RPMI8226 (cell line): ENCODE results near the gene SLITRK6.
A peak's percentile ranks its signal among the peaks of the same experiment; 100 is the strongest.
"Not testable (repeated sequence)": the region's sequence is repeated elsewhere in the genome, so short reads cannot be mapped to it uniquely, and the experiment has no call there.

Source experiments
- DNase-seq: peaks from one replicate; pipeline ENCODE4 v3.0.0-alpha.2; 2015

SLITRK6 gene, protein sequence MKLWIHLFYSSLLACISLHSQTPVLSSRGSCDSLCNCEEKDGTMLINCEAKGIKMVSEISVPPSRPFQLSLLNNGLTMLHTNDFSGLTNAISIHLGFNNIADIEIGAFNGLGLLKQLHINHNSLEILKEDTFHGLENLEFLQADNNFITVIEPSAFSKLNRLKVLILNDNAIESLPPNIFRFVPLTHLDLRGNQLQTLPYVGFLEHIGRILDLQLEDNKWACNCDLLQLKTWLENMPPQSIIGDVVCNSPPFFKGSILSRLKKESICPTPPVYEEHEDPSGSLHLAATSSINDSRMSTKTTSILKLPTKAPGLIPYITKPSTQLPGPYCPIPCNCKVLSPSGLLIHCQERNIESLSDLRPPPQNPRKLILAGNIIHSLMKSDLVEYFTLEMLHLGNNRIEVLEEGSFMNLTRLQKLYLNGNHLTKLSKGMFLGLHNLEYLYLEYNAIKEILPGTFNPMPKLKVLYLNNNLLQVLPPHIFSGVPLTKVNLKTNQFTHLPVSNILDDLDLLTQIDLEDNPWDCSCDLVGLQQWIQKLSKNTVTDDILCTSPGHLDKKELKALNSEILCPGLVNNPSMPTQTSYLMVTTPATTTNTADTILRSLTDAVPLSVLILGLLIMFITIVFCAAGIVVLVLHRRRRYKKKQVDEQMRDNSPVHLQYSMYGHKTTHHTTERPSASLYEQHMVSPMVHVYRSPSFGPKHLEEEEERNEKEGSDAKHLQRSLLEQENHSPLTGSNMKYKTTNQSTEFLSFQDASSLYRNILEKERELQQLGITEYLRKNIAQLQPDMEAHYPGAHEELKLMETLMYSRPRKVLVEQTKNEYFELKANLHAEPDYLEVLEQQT

DNA sequence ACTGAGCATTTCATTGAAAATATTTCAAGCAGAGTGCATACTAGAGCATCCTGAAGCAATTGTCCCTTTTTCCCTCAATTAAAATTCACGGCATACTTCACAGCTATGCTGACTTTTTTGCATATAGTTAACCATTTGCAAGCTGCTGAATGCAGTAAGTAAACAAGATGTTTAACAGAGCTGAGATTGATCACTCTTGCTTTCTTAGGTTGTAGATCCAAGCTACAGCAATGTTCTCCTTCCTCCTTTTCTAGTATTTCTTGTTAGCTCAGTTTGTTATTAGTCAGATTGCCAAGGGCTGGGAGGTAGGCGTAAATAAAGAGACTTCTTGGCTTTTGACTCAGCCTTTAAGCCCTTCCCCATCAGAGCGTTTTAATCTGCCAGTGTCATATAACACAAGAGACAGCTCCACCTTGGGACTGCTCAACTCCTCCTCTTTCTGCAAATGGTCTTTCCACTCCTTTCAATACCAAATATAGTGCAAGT, at the start of gene SLITRK6:
Gene SLITRK6 (minus strand): TSS at position 323 of the 486 bp plus-strand sequence. CDS start 2,911 bp downstream, outside the sequence.
- DNase-seq: no peak

DNA sequence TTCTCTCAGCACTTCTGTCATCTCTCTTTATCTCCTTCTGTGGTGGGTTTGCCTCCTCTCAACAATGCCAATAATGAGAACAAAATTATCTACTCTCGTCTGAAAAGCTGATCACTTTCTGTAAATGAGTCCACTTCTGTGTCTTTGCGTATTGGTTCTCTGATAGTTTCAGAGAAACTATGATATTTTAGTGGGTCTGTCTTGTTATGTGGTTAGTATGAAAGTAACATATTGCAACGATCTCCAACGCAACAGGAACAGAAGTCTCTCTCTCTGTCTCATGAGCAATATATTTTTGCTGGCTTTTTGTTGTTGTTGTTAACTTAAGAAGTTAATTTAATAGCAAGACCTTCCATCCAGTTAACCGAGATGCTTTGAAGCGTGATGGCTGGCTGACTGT, 47.8 kb upstream of the SLITRK6 start:
- no peak for DNase-seq

DNA sequence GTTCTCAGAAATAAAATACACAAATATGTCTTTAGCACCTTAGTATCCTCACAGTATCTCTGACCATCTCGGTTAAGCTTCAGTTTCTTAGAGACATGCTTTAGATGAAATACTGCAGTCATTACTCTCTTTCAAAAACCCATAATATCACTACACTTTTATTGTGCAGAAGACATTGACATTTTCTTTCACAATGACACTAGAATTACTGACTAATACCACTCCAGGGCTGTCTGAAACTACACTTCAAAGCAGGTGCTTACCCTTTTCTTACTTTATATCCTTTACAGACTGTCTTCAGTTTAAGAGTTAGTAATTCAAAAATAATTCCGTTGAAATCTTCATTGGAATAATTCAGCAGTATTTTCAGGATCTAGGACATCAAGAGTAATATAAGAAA, 42.2 kb upstream of the SLITRK6 start:
- no peak for DNase-seq

DNA sequence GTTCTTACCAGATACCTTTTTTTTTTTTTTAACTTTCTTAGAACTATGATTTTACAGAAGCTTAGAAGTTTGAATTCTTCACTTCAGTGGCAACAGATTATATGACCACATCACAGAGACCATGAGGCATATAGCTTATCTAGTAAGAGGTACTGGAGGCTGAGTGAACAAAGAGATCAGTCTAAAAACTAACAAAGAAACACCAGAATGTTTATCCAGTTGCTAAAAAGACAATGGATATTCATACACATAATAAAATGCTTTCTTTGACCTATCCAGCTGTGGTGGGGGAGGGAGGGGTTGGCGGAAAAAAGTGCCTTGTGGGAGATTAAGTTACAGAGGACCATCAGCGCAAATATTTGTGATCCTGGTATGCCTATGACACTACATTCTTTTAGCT, 34.7 kb upstream of the SLITRK6 start:
- DNase-seq: no peak

DNA sequence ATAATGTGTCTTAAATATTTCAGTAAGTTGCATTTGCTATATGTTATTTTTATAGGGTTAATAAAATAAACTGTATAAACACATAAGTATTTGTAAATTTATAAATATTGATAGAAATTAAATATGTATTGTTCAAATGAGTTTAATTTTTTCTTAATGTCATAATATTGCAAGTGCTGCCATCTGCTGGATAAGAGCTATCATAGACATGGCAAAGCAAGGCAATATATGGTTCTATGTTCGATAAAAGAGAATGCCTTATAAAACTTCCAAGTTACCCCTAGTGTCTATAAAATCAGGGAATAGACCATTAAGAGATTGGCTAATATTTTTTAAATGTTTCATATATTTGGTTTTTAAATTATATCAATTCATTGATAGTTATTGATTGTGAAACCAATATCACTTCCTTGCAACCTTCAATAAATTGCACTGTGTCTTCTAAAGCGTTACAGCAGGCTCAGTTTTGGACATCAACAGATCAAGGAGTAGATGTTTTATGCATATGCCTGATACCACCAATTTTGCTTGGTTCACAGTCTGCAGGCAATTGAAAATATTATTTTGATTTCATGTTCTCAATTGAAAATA, 29.0 kb upstream of the SLITRK6 start:
- DNase-seq: peak; percentile 14

DNA sequence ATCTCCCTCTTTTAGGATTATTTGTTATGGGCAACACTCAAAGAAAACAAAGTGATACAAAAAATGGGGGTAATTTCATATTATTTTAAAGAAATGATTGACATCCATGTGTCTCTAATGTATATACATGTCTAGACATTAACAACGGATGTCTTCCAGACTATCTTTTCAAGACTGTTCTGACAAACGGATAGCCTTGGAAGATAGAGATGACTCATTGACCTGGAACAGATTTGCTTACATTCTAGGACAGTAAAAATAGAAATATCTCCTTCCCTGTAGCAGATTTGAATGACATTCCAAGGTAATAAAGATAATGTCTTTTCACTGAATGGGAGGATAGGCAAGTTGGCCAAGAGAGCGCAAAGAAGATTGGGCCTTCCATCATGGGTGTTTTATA, 26.2 kb upstream of the SLITRK6 start:
- DNase-seq: no peak

DNA sequence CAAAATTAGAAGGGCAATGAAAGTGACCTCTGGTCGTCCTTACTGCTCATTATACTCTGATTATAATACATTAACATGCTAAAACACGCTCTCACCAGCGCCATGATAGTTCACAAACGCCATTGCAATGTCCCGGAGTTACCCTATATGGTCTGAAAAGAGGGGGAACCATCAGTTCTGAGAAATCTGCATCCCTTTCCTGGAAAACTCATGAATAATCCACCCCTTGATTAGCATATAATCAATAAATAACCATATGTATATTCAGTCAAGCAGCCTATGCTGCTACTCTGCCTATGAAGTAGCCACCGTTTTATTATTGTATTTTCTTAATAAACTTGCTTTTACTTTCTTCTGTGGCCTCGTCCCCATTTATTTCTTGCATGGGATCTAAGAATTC, 24.6 kb upstream of the SLITRK6 start:
- no peak for DNase-seq

DNA sequence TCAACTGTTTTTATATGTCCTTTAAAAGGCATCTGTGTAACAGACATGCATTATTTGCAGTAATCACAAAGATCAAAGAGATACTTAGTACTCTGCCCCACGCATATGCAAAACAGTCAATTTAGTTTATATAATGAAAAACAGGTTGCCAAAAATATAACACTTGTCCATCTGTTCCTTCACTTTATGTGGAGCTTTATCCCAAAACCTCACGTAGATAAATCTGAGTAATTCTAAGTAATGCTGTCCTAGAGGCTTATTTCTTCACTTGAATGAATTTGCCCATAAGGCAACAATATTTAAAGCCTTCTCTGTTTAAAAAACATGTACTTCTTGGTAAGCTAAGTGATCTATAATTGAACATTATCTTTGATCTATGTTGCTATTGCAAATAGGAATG, 20.3 kb upstream of the SLITRK6 start:
- DNase-seq: no peak

DNA sequence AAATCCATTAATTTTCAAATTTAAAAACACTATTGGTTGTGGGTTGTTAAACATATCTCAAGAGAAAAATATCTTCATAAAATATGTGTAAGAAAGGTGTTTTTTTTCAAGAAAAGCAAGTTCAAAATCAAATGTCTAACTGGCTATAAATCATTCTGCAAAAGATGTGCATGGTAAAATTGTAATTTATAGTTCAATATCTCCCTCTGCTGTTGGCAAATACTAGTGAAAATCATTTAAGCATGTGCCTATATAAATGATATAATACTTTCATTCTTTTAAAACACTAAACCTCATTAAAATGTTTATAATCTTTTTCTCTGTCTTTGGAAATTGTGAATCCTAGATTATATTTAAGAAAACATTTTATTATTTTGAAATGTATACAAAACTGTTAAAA, 17.2 kb upstream of the SLITRK6 start:
- no peak for DNase-seq

DNA sequence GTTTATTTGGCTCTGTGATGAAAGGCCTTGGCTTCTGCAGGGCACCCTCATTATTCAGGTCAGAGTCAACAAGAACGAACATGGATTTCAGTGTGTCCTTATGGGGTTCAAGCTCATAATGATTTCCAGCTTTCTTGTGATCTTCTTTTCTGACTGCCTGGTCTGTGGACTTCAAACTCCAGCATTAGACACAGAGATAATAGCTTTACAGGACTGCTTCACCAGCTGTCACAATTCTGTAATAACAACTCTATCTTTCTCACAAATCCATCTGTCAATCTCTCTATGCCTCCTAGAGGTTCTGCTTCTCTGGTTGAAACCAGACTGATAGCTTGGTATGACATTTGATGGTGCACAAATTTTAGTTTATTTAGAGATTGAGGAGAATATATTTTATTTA, 13.1 kb upstream of the SLITRK6 start:
- no peak for DNase-seq

DNA sequence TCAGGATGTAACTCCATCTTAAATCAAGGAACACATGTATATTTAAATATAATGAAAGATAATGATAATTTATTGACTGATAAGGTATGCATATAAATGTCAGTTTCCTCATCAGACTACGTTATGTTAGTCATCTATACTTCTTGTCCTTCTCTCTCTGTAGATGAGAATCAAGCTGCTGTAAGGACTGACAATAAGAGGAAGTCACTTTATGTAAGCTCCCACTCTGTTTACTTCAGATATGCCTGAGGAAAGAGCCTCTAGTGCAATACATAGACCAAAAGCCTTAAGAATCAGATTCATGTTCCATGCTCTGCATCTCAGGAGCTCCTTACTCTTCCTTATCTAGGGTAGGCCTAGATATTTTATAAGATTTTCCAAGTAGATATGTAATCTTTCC, 9.6 kb upstream of the SLITRK6 start:
- DNase-seq: no peak

DNA sequence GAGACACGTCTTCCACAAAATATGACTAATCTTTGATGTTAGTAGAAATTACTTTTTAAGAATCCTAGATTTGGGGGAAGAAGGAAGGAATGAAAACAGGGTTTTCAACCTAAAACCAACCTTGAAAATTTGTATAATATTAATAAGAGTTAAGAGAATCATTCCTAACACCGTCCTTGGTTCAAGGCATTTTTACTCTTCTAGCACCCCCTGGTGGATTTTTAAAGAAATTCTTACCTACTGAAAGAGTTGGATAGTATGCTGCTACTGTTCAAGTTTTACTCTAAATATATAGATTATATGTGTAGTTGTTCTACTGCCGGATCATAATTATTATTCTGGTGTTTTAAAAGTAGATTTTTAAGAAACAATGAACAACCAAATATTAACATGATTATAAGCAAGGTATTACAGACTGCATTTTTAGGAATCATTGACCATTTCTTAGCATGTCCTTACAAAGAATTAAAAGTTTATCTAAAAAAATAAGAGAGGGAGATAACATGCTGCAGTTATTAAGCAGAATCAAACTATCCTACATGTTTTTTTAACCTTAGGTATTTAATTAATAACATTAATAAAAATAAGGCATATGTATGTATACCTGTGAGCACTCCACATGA, 7.4 kb upstream of the SLITRK6 start:
- peak; percentile 27 for DNase-seq

DNA sequence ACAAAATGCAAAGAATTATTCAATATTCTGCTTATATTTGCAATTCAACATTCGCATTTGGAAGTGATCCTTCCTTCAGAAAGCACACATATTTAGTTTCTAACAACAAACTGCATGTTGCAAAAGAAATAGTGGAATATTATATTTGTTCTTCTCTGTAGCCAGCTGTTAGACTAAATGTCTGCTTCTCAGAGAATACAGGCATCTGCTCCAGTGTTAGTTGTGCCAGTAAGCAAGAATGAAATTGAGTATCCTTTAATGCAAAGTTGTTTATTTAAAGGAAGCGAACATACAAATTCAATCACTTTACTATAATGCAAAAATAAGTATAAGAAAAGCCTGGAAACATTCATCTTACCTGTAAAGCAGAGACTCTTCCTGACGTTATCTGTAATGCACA, 663 bp downstream of the SLITRK6 start:
- no peak for DNase-seq

DNA sequence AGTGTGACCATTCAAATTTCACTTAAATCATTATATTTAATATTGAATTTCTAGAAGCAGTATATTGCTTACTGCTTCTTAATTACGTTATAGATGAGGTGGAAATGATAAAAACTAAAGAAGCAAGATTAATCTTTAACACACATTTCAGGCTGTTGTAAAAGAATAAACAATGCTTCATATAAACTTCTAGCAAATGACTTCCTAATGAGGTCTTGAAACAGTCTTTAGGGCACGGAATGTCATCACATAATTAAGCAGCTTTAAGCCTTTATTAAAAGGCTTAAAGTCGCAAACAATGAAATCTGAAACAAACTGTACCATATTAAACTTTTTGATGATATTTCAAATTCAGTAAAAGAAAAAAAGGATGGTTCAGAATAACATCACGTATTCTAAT, 1.9 kb downstream of the SLITRK6 start:
- no peak for DNase-seq

DNA sequence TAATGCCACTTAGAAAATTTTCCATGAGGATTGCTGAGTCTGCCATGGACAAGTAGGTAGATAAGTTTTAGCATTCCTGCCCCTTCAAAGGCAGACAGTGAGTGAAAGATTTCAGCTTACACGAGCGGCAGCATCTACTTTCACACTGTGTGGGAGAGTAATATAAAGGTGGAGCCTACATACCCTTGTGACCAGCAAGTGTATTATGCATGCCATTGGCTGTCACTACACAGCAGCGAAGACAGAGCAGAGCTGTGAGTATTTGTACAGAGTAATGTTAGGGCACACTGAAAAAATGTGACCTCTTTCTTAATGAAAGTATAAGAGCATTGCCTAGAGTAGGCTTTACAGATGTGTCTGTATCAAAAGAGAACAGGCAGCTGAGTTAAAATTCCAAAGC, 14.0 kb downstream of the SLITRK6 start:
- DNase-seq: no peak

DNA sequence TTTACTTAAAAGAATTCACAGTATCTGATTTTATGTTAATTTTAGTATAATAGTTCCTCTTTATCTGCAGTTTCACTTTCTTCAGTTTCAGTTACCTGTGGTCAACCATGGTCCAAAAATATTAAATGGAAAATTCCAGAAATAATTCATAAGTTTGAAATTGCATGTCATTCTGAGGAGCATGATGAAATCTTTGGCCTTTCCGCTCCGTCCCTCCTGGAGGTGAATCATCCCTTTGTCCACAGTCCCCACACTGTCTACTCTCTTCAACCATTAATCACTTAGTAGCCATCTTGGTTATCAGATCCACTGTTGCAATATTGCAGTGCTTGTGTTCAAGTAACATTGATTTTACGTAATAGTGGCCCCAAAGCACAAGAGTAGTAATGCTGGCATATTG, 26.9 kb downstream of the SLITRK6 start:
- no peak for DNase-seq

DNA sequence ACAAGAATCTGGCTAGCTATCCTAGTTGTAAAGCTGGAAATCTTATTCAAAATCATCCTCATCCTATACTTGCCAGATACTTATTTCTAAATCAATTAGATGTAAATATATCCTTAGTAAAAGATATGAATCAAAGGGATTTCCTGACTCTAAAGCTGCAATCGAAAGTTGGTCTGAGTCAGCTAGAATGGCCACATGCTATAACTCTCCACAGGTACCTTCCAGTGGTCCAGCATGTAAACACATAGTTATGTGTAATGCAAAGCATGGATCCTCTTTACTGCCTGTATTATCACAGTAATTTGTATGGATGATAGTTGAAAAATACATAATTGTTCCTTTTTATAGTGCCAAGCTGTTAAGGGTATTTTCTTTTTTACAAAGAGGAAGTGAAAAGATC, 27.4 kb downstream of the SLITRK6 start:
- no peak for DNase-seq

DNA sequence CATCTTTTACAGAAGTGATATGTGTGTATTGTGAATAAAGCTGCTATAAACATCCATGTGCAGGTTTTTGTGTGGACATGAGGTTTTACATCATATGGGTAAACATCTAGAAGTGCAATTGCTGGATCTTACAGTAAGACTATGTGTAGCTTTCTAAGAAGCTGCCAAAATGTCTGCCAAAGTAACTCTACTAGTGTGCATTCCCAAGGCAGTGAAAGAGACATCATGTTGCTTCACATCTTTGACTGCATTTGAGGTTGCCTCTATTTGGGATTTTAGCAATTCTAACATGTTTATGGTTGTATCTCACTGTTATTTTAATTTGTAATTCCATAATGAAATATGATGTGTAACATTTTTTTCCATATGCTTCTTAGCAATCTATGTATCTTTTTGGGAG, 30.3 kb downstream of the SLITRK6 start:
- no peak for DNase-seq

DNA sequence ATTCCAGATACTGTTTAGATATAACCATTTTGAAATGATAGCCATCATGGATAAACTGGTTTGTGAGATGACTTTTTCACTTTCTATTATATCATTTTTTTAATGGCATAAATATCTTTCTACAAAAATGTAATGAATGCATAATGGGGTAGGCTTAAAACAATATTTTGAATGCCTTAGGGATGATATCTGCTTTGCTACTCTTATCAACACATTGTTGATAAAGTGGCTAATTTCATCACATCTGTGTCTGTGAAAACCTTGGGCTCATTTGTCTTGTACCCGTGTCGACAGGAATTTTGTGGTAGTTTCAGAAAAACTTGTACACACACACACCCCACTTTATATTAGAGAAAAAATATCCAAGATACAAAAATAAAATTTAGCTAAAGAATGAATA, 44.1 kb downstream of the SLITRK6 start:
- no peak for DNase-seq

DNA sequence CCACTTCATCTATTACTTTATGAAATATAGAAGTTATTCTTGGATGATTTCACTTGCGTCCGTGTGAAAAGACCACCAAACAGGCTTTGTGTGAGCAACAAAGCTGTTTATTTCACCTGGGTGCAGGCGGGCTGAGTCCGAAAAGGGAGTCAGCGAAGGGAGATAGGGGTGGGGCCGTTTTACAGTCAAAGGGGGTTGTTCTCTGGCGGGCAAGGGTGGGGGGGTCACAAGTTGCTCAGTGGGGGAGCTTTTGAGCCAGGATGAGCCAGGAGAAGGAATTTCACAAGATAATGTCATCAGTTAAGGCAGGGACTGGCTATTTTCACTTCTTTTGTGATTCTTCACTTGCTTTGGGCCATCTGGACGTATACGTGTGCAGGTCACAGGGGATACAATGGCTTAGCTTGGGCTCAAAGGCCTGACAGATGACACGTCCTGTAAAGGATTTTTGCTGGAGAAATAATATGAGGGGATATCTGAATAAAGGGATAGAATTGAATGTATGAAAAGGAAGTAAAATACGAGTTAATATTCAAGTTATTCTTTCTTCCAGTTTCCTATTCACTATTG, 55.9 kb downstream of the SLITRK6 start:
- DNase-seq: not testable (repeated sequence)
